B cell (primary cell): ENCODE measurements around the gene TAF12. TPM values are rescaled to one million over a fixed set of nuclear protein-coding genes. Genes with fewer than 3 reads are reported as not detected.

Experiments used
- ATAC-seq: fragments of 200-7000 bp; cut with Tn5 transposase; one replicate; pipeline ENCODE4 v1.10.0; 2021; ENCODE audit warnings: low read depth, mild to moderate bottlenecking, moderate number of reproducible peaks, moderate library complexity
- CTCF ChIA-PET: fragments of 350-600 bp; sonication (Branson Sonifier 250); formaldehyde crosslinking; loops from one replicate; lab custom pipeline; 2021; ENCODE audit warnings: antibody characterized with exemption, inconsistent platforms; lab: Charles Lee
- POLR2A ChIA-PET: fragments of 350-600 bp; sonication (Branson Sonifier 250); formaldehyde crosslinking; loops from one replicate; lab custom pipeline; 2021; ENCODE audit warnings: antibody characterized with exemption; lab: Charles Lee
- DNase-seq: peaks from one replicate; pipeline ENCODE4 v3.0.0; 2013
- H2AFZ ChIP-seq: 2 replicates; pipeline ENCODE4 v1.6.1; 2012; ENCODE audit warnings: mild to moderate bottlenecking, low read depth, low read length; ENCODE audit not compliant: insufficient read depth, poor library complexity, severe bottlenecking
- H3K27ac ChIP-seq, 2 donors: 1 replicate in 1 of 2; 2 replicates in 1 of 2; pipeline ENCODE4 v1.5.1; 2012 to 2013; ENCODE audit warnings: low read length in 2 of 2, mild to moderate bottlenecking in 2 of 2, moderate library complexity in 1 of 2
- H3K27me3 ChIP-seq, 4 experiments: fragments of 200-600 bp in 1 of 4; sonication (generic) in 1 of 4; replicated peaks in 1 of 4; 1 replicate in 2 of 4; 2 replicates in 2 of 4; pipeline versions ENCODE4 v1.6.1 to v1.7.0; 2013 to 2016; ENCODE audit warnings: low read length in 3 of 4, mild to moderate bottlenecking in 2 of 4, mixed read lengths in 1 of 4, moderate library complexity in 1 of 4; ENCODE audit not compliant: insufficient read depth in 4 of 4, control insufficient read depth in 3 of 4; ENCODE audit errors: control extremely low read depth in 1 of 4
- H3K36me3 ChIP-seq, 2 experiments: replicated peaks in 1 of 2; 1 replicate in 1 of 2; 2 replicates in 1 of 2; pipeline versions ENCODE4 v1.6.1 to v1.7.1; 2013; ENCODE audit warnings: low read length in 1 of 2; ENCODE audit not compliant: insufficient read depth in 2 of 2, control insufficient read depth in 1 of 2; ENCODE audit errors: control extremely low read depth in 1 of 2, extremely low read depth in 1 of 2
- H3K4me1 ChIP-seq, 2 donors: fragments of 200-600 bp in 1 of 2; sonication (generic) in 1 of 2; 1 replicate in 1 of 2; 2 replicates in 1 of 2; pipeline versions ENCODE4 v1.5.1 to v1.6.1; 2013 to 2017; ENCODE audit warnings: low read length in 2 of 2; ENCODE audit not compliant: control insufficient read depth in 2 of 2, insufficient read depth in 2 of 2
- H3K4me2 ChIP-seq: replicated peaks from 2 replicates; pipeline ENCODE3; 2012; ENCODE audit warnings: mild to moderate bottlenecking, low read depth, low read length; ENCODE audit not compliant: poor library complexity, severe bottlenecking
- H3K4me3 ChIP-seq, 5 experiments: fragments of 200-600 bp in 1 of 5; sonication (generic) in 1 of 5; 1 replicate in 3 of 5; 2 replicates in 2 of 5; pipeline versions ENCODE4 v1.5.1 to v1.7.0; 2011 to 2016; ENCODE audit warnings: low read length in 4 of 5, mild to moderate bottlenecking in 4 of 5, low read depth in 2 of 5, control low read depth in 1 of 5, moderate library complexity in 1 of 5; ENCODE audit not compliant: insufficient read depth in 1 of 5; ENCODE audit errors: control extremely low read depth in 1 of 5, extremely low read depth in 1 of 5
- H3K79me2 ChIP-seq: fragments of 200-600 bp; sonication (generic); one replicate; pipeline ENCODE4 v1.6.0; 2016; ENCODE audit warnings: low read length; ENCODE audit not compliant: control insufficient read depth, insufficient read depth
- H3K9ac ChIP-seq: fragments of 200-600 bp; sonication (generic); 2 replicates; pipeline ENCODE4 v1.6.1; 2017; ENCODE audit warnings: mild to moderate bottlenecking, low read length, moderate library complexity
- H3K9me3 ChIP-seq, 3 donors: one replicate each; pipeline versions ENCODE4 v1.6.1 to v1.7.1; 2013; ENCODE audit warnings: low read length in 2 of 3; ENCODE audit not compliant: control insufficient read depth in 2 of 3, insufficient read depth in 1 of 3; ENCODE audit errors: control extremely low read depth in 1 of 3
- H4K20me1 ChIP-seq: 2 replicates; pipeline ENCODE4 v1.6.0; 2012; ENCODE audit warnings: mild to moderate bottlenecking, low read length; ENCODE audit not compliant: insufficient read depth, control insufficient read depth, poor library complexity, severe bottlenecking
- H3K27ac Mint-ChIP-seq: one replicate; pipeline ENCODE4 v1.8.0; 2021; ENCODE audit warnings: mixed read lengths
- H3K27me3 Mint-ChIP-seq: one replicate; pipeline ENCODE4 v1.8.0; 2021; ENCODE audit warnings: mixed read lengths
- H3K4me1 Mint-ChIP-seq: one replicate; pipeline ENCODE4 v1.8.0; 2021; ENCODE audit warnings: mixed read lengths
- H3K4me3 Mint-ChIP-seq: one replicate; pipeline ENCODE4 v1.8.0; 2021; ENCODE audit warnings: mixed read lengths
- H3K9me3 Mint-ChIP-seq: one replicate; pipeline ENCODE4 v1.8.0; 2022; ENCODE audit warnings: mixed read lengths; ENCODE audit not compliant: insufficient read depth
- EZH2 ChIP-seq: IDR thresholded peaks from 2 replicates; pipeline ENCODE4 v1.6.1; 2012; ENCODE audit warnings: borderline replicate concordance, low read depth, mild to moderate bottlenecking, moderate library complexity, low read length; ENCODE audit not compliant: insufficient read depth, poor library complexity, severe bottlenecking
- WGBS: methylation state at CpG from one replicate; pipeline ENCODE4 v1.1.5; 2013; ENCODE audit warnings: missing lambda C conversion rate; ENCODE audit not compliant: insufficient coverage; 5-methylcytosine and 5-hydroxymethylcytosine counted together
- intact Hi-C: fragments of 100-400 bp; cut with micrococcal nuclease; formaldehyde crosslinking; loops from one replicate; pipeline ENCODE4 v1.10.0; 2022
- polyA plus RNA-seq: library from polyadenylated mRNA; depleted of rRNA; stranded (reverse); fragments of >200 nt; gene quantifications from 2 replicates; pipeline ENCODE4 v1.2.3, GENCODE V29; 2012
- total RNA-seq, 2 donors: library from RNA; stranded (reverse); fragments of 120-200 nt in 1 of 2; gene quantifications; 1 replicate in 1 of 2; 2 replicates in 1 of 2; pipeline versions ENCODE4 v1.2.3 to v1.2.4, GENCODE V29; 2013 to 2022
- TF ChIP-seq, protein P1 (sequence below): fragments of 200-600 bp; IDR thresholded peaks from one replicate; pipeline ENCODE4 v1.8.0; 2022; ENCODE audit warnings: antibody characterized with exemption, mild to moderate bottlenecking

TAF12 gene
- total and polyA plus RNA-seq, 2 donors (not counting 1 experiment from before 2014, with no cell fraction given): 15.8 to 19.1 TPM

DNA sequence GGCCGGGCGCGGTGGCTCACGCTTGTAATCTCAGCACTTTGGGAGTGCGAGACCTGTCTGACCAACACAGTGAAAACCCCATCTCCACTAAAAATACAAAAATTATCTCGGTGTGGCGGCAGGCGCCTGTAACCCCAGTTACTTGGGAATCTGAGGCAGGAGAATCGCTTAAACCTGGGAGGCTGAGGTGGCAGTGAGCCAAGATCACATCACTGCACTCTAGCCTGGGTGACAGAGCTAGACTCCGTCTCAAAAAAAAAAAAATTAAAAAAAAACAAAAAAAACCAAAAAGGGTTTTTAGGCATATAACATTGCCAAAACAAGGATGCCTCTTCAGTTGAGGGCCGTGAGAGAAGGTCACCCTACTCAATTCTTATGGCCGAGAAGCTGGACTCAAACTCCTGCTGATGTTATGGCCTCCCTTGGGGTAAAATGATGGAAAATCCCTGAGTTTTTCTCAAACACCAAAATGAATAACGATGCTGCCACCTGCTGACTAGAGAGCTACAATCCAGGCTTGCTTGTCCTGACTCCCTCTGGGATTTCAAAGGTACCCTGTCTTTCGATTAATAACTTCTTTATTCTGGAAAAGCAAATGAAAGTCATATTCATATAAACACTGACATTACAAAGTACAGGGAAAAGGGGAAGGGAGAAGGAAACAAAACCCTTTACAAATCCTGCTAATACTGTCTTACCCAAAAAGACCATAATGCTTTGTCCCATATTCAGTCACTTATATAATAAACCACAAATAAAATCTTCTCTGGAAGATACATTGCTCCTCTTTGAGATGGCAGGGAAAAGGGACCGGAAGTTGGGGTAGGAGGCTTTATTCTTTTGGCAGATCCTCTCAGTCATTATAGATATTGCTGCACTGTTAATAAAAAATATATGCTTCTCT lies 40.1 kb downstream of the TAF12 start:
- intact Hi-C loops: loop anchor here (1.0 kb wide), 2 partner anchors 84 to 193 kb away; no protein-coding TSS in a partner anchor
- Histone ChIP-seq H3K4me3 (no peak overlapping the region), H2AFZ (no peak overlapping the region), H3K36me3 (peaks cover 6 to 36% of the 10 kb centered on the region in 2 experiments), H4K20me1 (no peaks in the 10 kb centered on the region), H3K27ac (no peak overlapping the region), H3K4me2 (no peak overlapping the region), H3K79me2 (no peaks in the 10 kb centered on the region), H3K9me3 (no peaks in the 10 kb centered on the region), H3K27me3 (no peaks in the 10 kb centered on the region), H3K9ac (no peak overlapping the region), H3K4me1 (no peaks in the 10 kb centered on the region)
- 92% methylated on average over 11 of the region's 15 CpGs for WGBS
- CTCF ChIA-PET: interaction anchor here (0.6 to 5.1 kb wide), 22 partner anchors 12 to 866 kb away, joined by 3 to 49 read pairs (median 5); partner anchors contain the start of gene YTHDF2
- Mint-ChIP-seq H3K4me1 (no peaks in the 10 kb centered on the region), H3K27me3 (no peaks in the 10 kb centered on the region), H3K9me3 (no peaks in the 10 kb centered on the region), H3K4me3 (no peak overlapping the region), H3K27ac (no peak overlapping the region)
- DNase-seq: peak; percentile 57
- peak; percentile 28 for ATAC-seq
- TF ChIP-seq EZH2: no peak
- TF ChIP-seq, protein P1, sequence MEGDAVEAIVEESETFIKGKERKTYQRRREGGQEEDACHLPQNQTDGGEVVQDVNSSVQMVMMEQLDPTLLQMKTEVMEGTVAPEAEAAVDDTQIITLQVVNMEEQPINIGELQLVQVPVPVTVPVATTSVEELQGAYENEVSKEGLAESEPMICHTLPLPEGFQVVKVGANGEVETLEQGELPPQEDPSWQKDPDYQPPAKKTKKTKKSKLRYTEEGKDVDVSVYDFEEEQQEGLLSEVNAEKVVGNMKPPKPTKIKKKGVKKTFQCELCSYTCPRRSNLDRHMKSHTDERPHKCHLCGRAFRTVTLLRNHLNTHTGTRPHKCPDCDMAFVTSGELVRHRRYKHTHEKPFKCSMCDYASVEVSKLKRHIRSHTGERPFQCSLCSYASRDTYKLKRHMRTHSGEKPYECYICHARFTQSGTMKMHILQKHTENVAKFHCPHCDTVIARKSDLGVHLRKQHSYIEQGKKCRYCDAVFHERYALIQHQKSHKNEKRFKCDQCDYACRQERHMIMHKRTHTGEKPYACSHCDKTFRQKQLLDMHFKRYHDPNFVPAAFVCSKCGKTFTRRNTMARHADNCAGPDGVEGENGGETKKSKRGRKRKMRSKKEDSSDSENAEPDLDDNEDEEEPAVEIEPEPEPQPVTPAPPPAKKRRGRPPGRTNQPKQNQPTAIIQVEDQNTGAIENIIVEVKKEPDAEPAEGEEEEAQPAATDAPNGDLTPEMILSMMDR: peak; percentile 45
- POLR2A ChIA-PET: interaction anchor here (0.5 to 1.2 kb wide), 5 partner anchors 21 to 243 kb away, joined by 3 to 7 read pairs (median 4); no protein-coding TSS in a partner anchor

GRCh38 chr1:28601696-28602095 lies 41.2 kb downstream of the TAF12 start:
- H3K9me3 ChIP-seq: no peaks in the 10 kb centered on the region
- no peak overlapping the region for H3K4me2 ChIP-seq
- ATAC-seq: no peak
- H3K9ac ChIP-seq: no peak overlapping the region
- no peaks in the 10 kb centered on the region for H3K27me3 ChIP-seq
- peaks cover 6 to 30% of the 10 kb centered on the region in 2 experiments for H3K36me3 ChIP-seq
- no peaks in the 10 kb centered on the region for H4K20me1 ChIP-seq
- TF ChIP-seq, protein P1: no peak
- no peak for TF ChIP-seq EZH2
- CTCF ChIA-PET: interaction anchor here (0.5 to 5.1 kb wide), 7 partner anchors 18 to 438 kb away, joined by 3 to 49 read pairs (median 9); no protein-coding TSS in a partner anchor
- Mint-ChIP-seq H3K4me1 (no peaks in the 10 kb centered on the region), H3K27me3 (no peaks in the 10 kb centered on the region), H3K4me3 (no peak overlapping the region), H3K27ac (no peak overlapping the region), H3K9me3 (no peaks in the 10 kb centered on the region)
- DNase-seq: no peak
- 82% methylated on average over 3 of the region's 3 CpGs for WGBS
- H3K27ac ChIP-seq: no peak overlapping the region
- POLR2A ChIA-PET: interaction anchor here (1.2 kb wide), 1 partner anchor 103 kb away, joined by 3 read pairs; no protein-coding TSS in a partner anchor
- no peaks in the 10 kb centered on the region for H3K79me2 ChIP-seq
- H3K4me3 ChIP-seq: no peak overlapping the region
- no peaks in the 10 kb centered on the region for H3K4me1 ChIP-seq
- H2AFZ ChIP-seq: no peak overlapping the region
- intact Hi-C loops: no loop called here
